Brain microvascular endothelial cell (primary cell): Measurements from ENCODE around the gene PAPOLB.

ENCODE experiments used
- DNase-seq: peaks from one replicate; pipeline ENCODE4 v3.0.0-alpha.2; 2020
- H3K27ac ChIP-seq: fragments of 250-450 bp; sonication (Bioruptor Pico); 2 replicates; pipeline ENCODE4 v1.5.1; 2020; ENCODE audit warnings: mild to moderate bottlenecking, moderate library complexity
- H3K27me3 ChIP-seq: fragments of 250-450 bp; sonication (Bioruptor Pico); replicated peaks from 2 replicates; pipeline ENCODE4 v1.5.1; 2020; ENCODE audit warnings: mild to moderate bottlenecking
- H3K36me3 ChIP-seq: fragments of 250-450 bp; sonication (Bioruptor Pico); replicated peaks from 2 replicates; pipeline ENCODE4 v1.5.1; 2020; ENCODE audit warnings: mild to moderate bottlenecking
- H3K4me3 ChIP-seq: 2 replicates; pipeline ENCODE4 v1.5.1; 2011; ENCODE audit warnings: low read depth, mild to moderate bottlenecking, control low read depth, low read length, moderate library complexity
- in situ Hi-C: cut with HindIII; loops from 2 replicates; pipeline ENCODE4 v1.10.0; 2017; ENCODE audit warnings: low sequenced_read_pairs, low pct_ligation_motif_present
- TF ChIP-seq, protein P1 (sequence below): IDR thresholded peaks from 2 replicates; pipeline ENCODE4 v1.5.1; 2011; ENCODE audit warnings: low read depth, mild to moderate bottlenecking, moderate library complexity, low read length, control low read depth, inconsistent platforms; ENCODE audit errors: missing control alignments

PAPOLB gene

DNA sequence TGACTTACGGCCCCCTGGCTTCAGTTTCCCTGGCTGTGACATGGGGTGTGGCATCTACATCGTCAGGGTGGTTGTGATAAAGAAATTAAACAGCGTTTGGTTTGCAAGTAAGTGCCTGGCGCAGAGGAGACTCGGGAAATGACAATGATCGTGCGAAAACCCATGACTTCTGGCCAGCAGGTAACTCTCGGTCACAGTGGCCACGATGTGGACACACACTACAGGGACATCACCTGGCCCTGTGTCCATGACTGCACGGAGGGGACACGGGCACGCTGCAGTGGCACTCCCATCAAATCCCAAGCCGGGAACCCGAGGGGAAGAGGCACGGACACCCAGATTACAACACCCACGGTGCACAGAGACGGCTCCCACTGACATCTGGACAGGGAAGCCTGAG lies 28.7 kb downstream of the PAPOLB start:
- in situ Hi-C loops = no loop called here

DNA sequence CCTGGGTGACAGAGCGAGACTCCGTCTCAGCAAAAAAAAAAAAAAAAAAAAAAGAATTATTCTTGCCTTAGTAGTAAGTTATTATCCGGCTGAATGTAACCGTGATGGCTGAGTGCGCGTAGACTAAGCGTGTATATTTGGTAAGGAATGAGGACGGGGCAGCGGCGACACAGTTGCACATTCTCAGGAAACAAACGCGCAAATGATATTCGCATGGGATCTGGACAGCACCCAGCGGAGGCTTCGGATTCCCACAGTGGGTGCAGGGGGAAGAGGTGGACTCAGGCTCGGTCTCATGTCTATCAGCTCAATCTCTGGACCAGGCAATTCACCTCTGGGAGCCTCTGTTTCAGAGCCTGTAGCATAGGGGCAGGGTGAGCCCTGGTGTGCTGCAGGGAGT lies 29.1 kb downstream of the PAPOLB start:
- H3K4me3 ChIP-seq = no peak overlapping the region
- TF ChIP-seq, protein P1, sequence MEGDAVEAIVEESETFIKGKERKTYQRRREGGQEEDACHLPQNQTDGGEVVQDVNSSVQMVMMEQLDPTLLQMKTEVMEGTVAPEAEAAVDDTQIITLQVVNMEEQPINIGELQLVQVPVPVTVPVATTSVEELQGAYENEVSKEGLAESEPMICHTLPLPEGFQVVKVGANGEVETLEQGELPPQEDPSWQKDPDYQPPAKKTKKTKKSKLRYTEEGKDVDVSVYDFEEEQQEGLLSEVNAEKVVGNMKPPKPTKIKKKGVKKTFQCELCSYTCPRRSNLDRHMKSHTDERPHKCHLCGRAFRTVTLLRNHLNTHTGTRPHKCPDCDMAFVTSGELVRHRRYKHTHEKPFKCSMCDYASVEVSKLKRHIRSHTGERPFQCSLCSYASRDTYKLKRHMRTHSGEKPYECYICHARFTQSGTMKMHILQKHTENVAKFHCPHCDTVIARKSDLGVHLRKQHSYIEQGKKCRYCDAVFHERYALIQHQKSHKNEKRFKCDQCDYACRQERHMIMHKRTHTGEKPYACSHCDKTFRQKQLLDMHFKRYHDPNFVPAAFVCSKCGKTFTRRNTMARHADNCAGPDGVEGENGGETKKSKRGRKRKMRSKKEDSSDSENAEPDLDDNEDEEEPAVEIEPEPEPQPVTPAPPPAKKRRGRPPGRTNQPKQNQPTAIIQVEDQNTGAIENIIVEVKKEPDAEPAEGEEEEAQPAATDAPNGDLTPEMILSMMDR = no peak
- H3K36me3 ChIP-seq = no peaks in the 10 kb centered on the region
- in situ Hi-C loops = no loop called here
- no peak for DNase-seq
- H3K27me3 ChIP-seq = no peaks in the 10 kb centered on the region
- no peak overlapping the region for H3K27ac ChIP-seq

More for the DNA sequence above, 28.7 kb downstream of the PAPOLB start:
- Histone ChIP-seq H3K27ac (no peak overlapping the region), H3K4me3 (no peak overlapping the region), H3K27me3 (no peaks in the 10 kb centered on the region), H3K36me3 (no peaks in the 10 kb centered on the region)
- TF ChIP-seq, protein P1 = no peak
- DNase-seq = no peak

DNA sequence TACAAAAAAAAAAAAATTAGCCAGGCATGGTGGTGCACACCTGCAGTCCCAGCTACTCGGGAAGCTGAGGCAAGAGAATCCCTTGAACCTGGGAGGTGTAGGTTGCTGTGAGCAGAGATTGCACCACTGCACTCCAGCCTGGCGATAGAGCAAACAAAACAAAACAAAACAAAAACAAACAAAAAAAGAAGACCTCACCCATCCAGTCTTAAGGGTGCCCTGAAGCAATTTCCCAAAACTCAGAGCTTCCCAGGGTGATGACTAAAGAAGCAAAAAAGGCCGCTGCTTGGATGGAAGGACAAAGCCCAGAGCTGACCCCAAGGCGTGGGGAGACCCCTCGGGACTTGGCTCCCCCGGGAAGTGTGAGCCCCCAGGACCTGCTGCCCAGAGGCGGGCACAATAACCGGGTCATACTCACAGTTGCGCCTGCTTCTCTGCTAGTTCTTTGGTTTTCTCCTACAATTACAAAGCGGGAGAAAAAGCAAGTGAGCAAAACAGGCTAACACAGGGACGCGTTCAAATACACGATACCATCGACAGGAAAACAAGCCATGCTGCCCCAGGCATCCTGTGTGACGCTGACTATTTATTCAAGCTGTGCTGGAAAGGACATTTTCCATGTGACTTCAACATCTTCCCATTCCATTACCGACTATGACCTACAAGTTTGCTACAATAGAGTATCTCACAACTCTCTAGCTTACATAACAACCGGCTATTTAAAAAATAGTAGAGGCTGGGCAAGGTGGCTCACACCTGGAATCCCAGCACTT lies 29.9 kb downstream of the PAPOLB start:
- H3K27ac ChIP-seq = no peak overlapping the region
- DNase-seq = no peak
- no peak overlapping the region for H3K4me3 ChIP-seq
- H3K27me3 ChIP-seq = no peaks in the 10 kb centered on the region
- in situ Hi-C loops = no loop called here
- TF ChIP-seq, protein P1 = no peak
- H3K36me3 ChIP-seq = no peaks in the 10 kb centered on the region

DNA sequence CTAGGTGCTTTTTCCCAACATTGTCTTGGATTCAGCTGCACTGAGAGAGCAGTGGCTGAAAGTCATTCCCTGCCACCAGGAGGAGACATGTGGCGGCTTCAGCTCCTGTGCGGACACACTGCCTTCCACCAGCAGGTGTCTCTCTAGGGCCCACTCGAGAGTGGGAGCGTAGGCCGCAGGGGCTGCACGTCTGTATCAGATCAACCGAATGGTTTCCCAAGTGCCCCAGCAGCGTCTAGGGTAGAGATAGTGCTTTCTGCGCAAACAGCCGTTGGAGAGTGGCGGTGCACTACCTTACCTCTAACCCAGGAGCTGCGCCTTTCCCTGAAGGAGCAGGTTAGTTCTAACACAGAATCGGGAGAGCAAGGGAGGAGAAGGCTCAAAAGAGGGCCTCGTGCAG lies 31.7 kb downstream of the PAPOLB start:
- Histone ChIP-seq H3K27ac (no peak overlapping the region), H3K4me3 (no peak overlapping the region), H3K27me3 (no peaks in the 10 kb centered on the region), H3K36me3 (no peaks in the 10 kb centered on the region)
- DNase-seq = peak; percentile 43
- in situ Hi-C loops = no loop called here
- TF ChIP-seq, protein P1 = peak; percentile 94

DNA sequence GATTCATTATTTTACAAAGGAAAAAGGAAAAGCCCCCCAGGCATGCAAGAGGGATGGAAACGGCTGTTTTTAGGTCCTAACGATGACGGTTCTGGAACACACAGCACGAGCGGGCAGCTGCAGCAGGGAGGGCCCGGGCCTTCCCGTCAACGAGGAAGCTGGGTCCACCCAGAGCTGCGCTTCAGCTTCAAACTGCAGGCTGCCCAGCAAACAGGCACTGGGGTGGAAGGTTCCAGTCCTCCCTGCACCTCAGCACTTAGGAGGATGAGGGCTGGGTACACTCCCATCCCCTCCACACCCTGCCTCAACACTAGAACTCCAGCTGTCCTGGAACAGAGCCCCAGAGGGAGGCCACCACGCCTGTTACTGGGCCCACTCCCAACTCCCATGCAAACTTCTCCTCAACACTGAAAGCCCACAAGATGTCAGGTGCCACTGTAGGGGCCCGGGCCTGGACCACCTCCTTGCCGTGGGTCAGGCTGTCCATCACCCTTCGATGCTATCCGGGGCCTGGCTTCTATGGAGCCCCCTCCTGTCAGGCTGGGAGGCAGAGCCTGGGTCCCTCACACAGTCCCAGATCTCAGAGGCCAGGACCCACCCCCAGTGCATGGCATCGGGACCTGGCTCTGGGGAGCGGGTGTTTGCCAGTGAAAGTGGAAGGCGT lies 33.0 kb downstream of the PAPOLB start:
- TF ChIP-seq, protein P1 = no peak
- no peak for DNase-seq
- Histone ChIP-seq H3K4me3 (no peak overlapping the region), H3K27ac (no peak overlapping the region), H3K27me3 (no peaks in the 10 kb centered on the region), H3K36me3 (no peaks in the 10 kb centered on the region)
- in situ Hi-C loops = no loop called here

DNA sequence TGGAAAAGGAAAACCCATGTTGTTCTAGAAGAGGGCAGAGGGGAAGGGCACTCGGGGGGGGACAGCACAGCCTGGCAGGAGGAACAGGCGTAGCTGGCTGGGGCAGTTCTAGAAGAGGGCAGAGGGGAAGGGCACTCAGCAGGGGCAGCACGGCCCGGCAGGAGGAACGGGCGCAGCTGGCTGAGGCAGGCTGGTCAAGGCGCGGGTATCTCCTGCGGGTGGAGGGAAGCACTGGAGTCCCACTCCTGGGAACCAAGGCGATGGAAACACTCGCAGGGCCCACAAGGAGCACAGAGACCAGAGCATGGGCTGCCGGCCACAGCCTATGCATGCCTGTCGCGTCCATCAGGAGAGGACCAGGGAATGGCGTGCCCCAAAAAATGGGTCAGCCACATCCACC lies 36.7 kb downstream of the PAPOLB start:
- no peaks in the 10 kb centered on the region for H3K36me3 ChIP-seq
- no peak for DNase-seq
- in situ Hi-C loops = no loop called here
- no peak overlapping the region for H3K4me3 ChIP-seq
- H3K27me3 ChIP-seq = no peaks in the 10 kb centered on the region
- TF ChIP-seq, protein P1 = no peak
- no peak overlapping the region for H3K27ac ChIP-seq
